ENCODE data around the gene RLN3.

- TF ChIP-seq PKNOX1 (IDR thresholded peaks at IDR 0.05), result no peak
- TF ChIP-seq FOXA1 (IDR thresholded peaks at IDR 0.05), result no peak
- TF ChIP-seq NFRKB (IDR thresholded peaks at IDR 0.05), result no peak
- TF ChIP-seq FOXM1 (IDR thresholded peaks at IDR 0.05; ENCODE audit: borderline replicate concordance), result no peak
- no peak for TF ChIP-seq L3MBTL2 (conservative IDR thresholded peaks at IDR 0.05)
Measured at GRCh38 chr19:14054721-14055120, 26.8 kb downstream of the RLN3 start.

All from HEK293T (cell line).